ENCODE data around the gene CGNL1.

Gene CGNL1

GRCh38 chr15:57377478-57377847 is 1.2 kb downstream of the CGNL1 start:
- Histone ChIP-seq H3K4me2 (ENCODE audit: insufficient read depth, low read length) (no peak overlapping the region), H3K36me3 (ENCODE audit: insufficient read depth, low read length) (no peaks in the 10 kb centered on the region), H3K4me1 (ENCODE audit: insufficient read depth, low read length) (no peaks in the 10 kb centered on the region), H4K20me1 (ENCODE audit: insufficient read depth, low read length) (no peaks in the 10 kb centered on the region), H3K4me3 (ENCODE audit: low read depth in 1 of 2, low read length in 2 of 2) (no peak overlapping the region), H3K9ac (ENCODE audit: low read depth, low read length) (no peak overlapping the region), H3K27me3 (ENCODE audit: insufficient read depth, low read length, poor library complexity) (no peaks in the 10 kb centered on the region), H3K79me2 (ENCODE audit: insufficient read depth, low read length) (no peaks in the 10 kb centered on the region), H3K9me3 (ENCODE audit: insufficient read depth, low read length, severe bottlenecking) (no peaks in the 10 kb centered on the region), H2AFZ (ENCODE audit: low read depth, low read length) (no peak overlapping the region), H3K27ac (ENCODE audit: low read length) (no peak overlapping the region)
- no peak for TF ChIP-seq CTCF (IDR thresholded peaks at IDR 0.05; ENCODE audit: borderline replicate concordance, extremely low read depth, low read length, poor library complexity, severe bottlenecking)
- TF ChIP-seq EZH2 (IDR thresholded peaks at IDR 0.05; ENCODE audit: borderline replicate concordance, low read depth, low read length, severe bottlenecking) = no peak
- DNase-seq (no peak), ATAC-seq (ENCODE audit: insufficient read depth, low read depth) (no peak)

- no peak overlapping the region for H3K27ac ChIP-seq (ENCODE audit: low read length)
Observed at GRCh38 chr15:57379487-57379886, 3.2 kb downstream of the CGNL1 start.

GRCh38 chr15:57380854-57381253 is 4.5 kb downstream of the CGNL1 start:
- Histone ChIP-seq H2AFZ (ENCODE audit: low read depth, low read length) (no peak overlapping the region), H3K4me3 (ENCODE audit: low read depth in 1 of 2, low read length in 2 of 2) (no peak overlapping the region), H3K36me3 (ENCODE audit: insufficient read depth, low read length) (no peaks in the 10 kb centered on the region), H3K27ac (ENCODE audit: low read length) (no peak overlapping the region), H3K79me2 (ENCODE audit: insufficient read depth, low read length) (no peaks in the 10 kb centered on the region), H3K4me2 (ENCODE audit: insufficient read depth, low read length) (no peak overlapping the region), H3K27me3 (ENCODE audit: insufficient read depth, low read length, poor library complexity) (peaks cover 3% of the 10 kb centered on the region), H3K9me3 (ENCODE audit: insufficient read depth, low read length, severe bottlenecking) (no peaks in the 10 kb centered on the region), H3K4me1 (ENCODE audit: insufficient read depth, low read length) (no peaks in the 10 kb centered on the region), H3K9ac (ENCODE audit: low read depth, low read length) (no peak overlapping the region), H4K20me1 (ENCODE audit: insufficient read depth, low read length) (no peaks in the 10 kb centered on the region)
- ATAC-seq (ENCODE audit: insufficient read depth, low read depth) = no peak
- TF ChIP-seq CTCF (IDR thresholded peaks at IDR 0.05; ENCODE audit: borderline replicate concordance, extremely low read depth, low read length, poor library complexity, severe bottlenecking) (no peak), EZH2 (IDR thresholded peaks at IDR 0.05; ENCODE audit: borderline replicate concordance, low read depth, low read length, severe bottlenecking) (no peak)
- DNase-seq = no peak

More at GRCh38 chr15:57379487-57379886, 3.2 kb downstream of the CGNL1 start:
- no peak overlapping the region for H3K4me3 ChIP-seq (ENCODE audit: low read depth in 1 of 2, low read length in 2 of 2)
- H3K4me2 ChIP-seq (ENCODE audit: insufficient read depth, low read length) = no peak overlapping the region
- no peaks in the 10 kb centered on the region for H3K79me2 ChIP-seq (ENCODE audit: insufficient read depth, low read length)
- H2AFZ ChIP-seq (ENCODE audit: low read depth, low read length) = no peak overlapping the region
- DNase-seq (no peak), ATAC-seq (ENCODE audit: insufficient read depth, low read depth) (no peak)
- no peak overlapping the region for H3K9ac ChIP-seq (ENCODE audit: low read depth, low read length)
- peaks cover 3% of the 10 kb centered on the region for H3K27me3 ChIP-seq (ENCODE audit: insufficient read depth, low read length, poor library complexity)
- H4K20me1 ChIP-seq (ENCODE audit: insufficient read depth, low read length) = no peaks in the 10 kb centered on the region
- H3K9me3 ChIP-seq (ENCODE audit: insufficient read depth, low read length, severe bottlenecking) = no peaks in the 10 kb centered on the region
- H3K36me3 ChIP-seq (ENCODE audit: insufficient read depth, low read length) = no peaks in the 10 kb centered on the region
- TF ChIP-seq EZH2 (IDR thresholded peaks at IDR 0.05; ENCODE audit: borderline replicate concordance, low read depth, low read length, severe bottlenecking) = no peak
- TF ChIP-seq CTCF (IDR thresholded peaks at IDR 0.05; ENCODE audit: borderline replicate concordance, extremely low read depth, low read length, poor library complexity, severe bottlenecking) = no peak
- H3K4me1 ChIP-seq (ENCODE audit: insufficient read depth, low read length) = no peaks in the 10 kb centered on the region

GRCh38 chr15:57382215-57382614 is 5.9 kb downstream of the CGNL1 start:
- no peaks in the 10 kb centered on the region for H3K36me3 ChIP-seq (ENCODE audit: insufficient read depth, low read length)
- ATAC-seq (ENCODE audit: insufficient read depth, low read depth) (no peak), DNase-seq (no peak)
- no peaks in the 10 kb centered on the region for H3K9me3 ChIP-seq (ENCODE audit: insufficient read depth, low read length, severe bottlenecking)
- no peaks in the 10 kb centered on the region for H4K20me1 ChIP-seq (ENCODE audit: insufficient read depth, low read length)
- H2AFZ ChIP-seq (ENCODE audit: low read depth, low read length) = no peak overlapping the region
- no peak overlapping the region for H3K27ac ChIP-seq (ENCODE audit: low read length)
- no peak overlapping the region for H3K4me3 ChIP-seq (ENCODE audit: low read depth in 1 of 2, low read length in 2 of 2)
- H3K27me3 ChIP-seq (ENCODE audit: insufficient read depth, low read length, poor library complexity) = peaks cover 10% of the 10 kb centered on the region
- no peaks in the 10 kb centered on the region for H3K4me1 ChIP-seq (ENCODE audit: insufficient read depth, low read length)
- TF ChIP-seq CTCF (IDR thresholded peaks at IDR 0.05; ENCODE audit: borderline replicate concordance, extremely low read depth, low read length, poor library complexity, severe bottlenecking) (no peak), EZH2 (IDR thresholded peaks at IDR 0.05; ENCODE audit: borderline replicate concordance, low read depth, low read length, severe bottlenecking) (no peak)
- no peaks in the 10 kb centered on the region for H3K79me2 ChIP-seq (ENCODE audit: insufficient read depth, low read length)
- H3K9ac ChIP-seq (ENCODE audit: low read depth, low read length) = no peak overlapping the region
- H3K4me2 ChIP-seq (ENCODE audit: insufficient read depth, low read length) = no peak overlapping the region

Measured in DND-41 (cell line).